ENCODE data around the gene MSL1. TPM values are rescaled to one million over a fixed set of nuclear protein-coding genes. Genes with fewer than 3 reads are reported as not detected.
A peak's percentile ranks its signal among the peaks of the same experiment; 100 is the strongest.

Gene MSL1
- total RNA-seq, 1 donor from 2014 or later, result 84.4 TPM

GRCh38 chr17:40157973-40158372 is 36.2 kb downstream of the MSL1 start:
- no peak for TF ChIP-seq CTCF (IDR thresholded peaks at IDR 0.05)
- H3K4me3 ChIP-seq, result no peak overlapping the region
- peaks cover 57% of the 10 kb centered on the region for H3K36me3 ChIP-seq
- H3K4me1 ChIP-seq, result peaks cover 11% of the 10 kb centered on the region
- DNase-seq (no peak), ATAC-seq (peak; percentile 46)
- intact Hi-C loops (cut with DNase I), result no loop called here
- H3K9me3 ChIP-seq, result no peaks in the 10 kb centered on the region
- peak overlapping the region; percentile 59 for H3K27ac ChIP-seq
- no peaks in the 10 kb centered on the region for H3K27me3 ChIP-seq

- peak; percentile 62 for ATAC-seq
- Histone ChIP-seq H3K36me3 (peaks cover 57% of the 10 kb centered on the region), H3K27ac (peak overlapping the region; percentile 59), H3K9me3 (no peaks in the 10 kb centered on the region), H3K4me1 (peaks cover 11% of the 10 kb centered on the region), H3K27me3 (no peaks in the 10 kb centered on the region), H3K4me3 (no peak overlapping the region)
- no peak for DNase-seq
- intact Hi-C loops (cut with DNase I), result no loop called here
- TF ChIP-seq CTCF (IDR thresholded peaks at IDR 0.05), result no peak
Measured at GRCh38 chr17:40158438-40159013, 36.8 kb downstream of the MSL1 start.

- ATAC-seq, result no peak
- Histone ChIP-seq H3K27ac (no peak overlapping the region), H3K27me3 (no peaks in the 10 kb centered on the region), H3K36me3 (peaks cover 57% of the 10 kb centered on the region), H3K9me3 (no peaks in the 10 kb centered on the region), H3K4me3 (no peak overlapping the region), H3K4me1 (peaks cover 11% of the 10 kb centered on the region)
- TF ChIP-seq CTCF (IDR thresholded peaks at IDR 0.05), result no peak
- intact Hi-C loops (cut with DNase I), result no loop called here
- peak; percentile 8 for DNase-seq
Measured at GRCh38 chr17:40159456-40159855, 37.7 kb downstream of the MSL1 start.

GRCh38 chr17:40167685-40168261 is 46.0 kb downstream of the MSL1 start:
- Histone ChIP-seq H3K9me3 (no peaks in the 10 kb centered on the region), H3K4me1 (no peaks in the 10 kb centered on the region), H3K36me3 (peaks cover 98% of the 10 kb centered on the region), H3K4me3 (no peak overlapping the region), H3K27me3 (no peaks in the 10 kb centered on the region), H3K27ac (no peak overlapping the region)
- intact Hi-C loops (cut with DNase I), result no loop called here
- no peak for TF ChIP-seq CTCF (IDR thresholded peaks at IDR 0.05)
- ATAC-seq, result no peak
- peak; percentile 40 for DNase-seq

GRCh38 chr17:40168262-40168832 is 46.6 kb downstream of the MSL1 start:
- intact Hi-C loops (cut with DNase I), result no loop called here
- Histone ChIP-seq H3K27ac (no peak overlapping the region), H3K4me1 (no peaks in the 10 kb centered on the region), H3K27me3 (no peaks in the 10 kb centered on the region), H3K9me3 (no peaks in the 10 kb centered on the region), H3K36me3 (peaks cover 92% of the 10 kb centered on the region), H3K4me3 (no peak overlapping the region)
- ATAC-seq (peak; percentile 94), DNase-seq (peak; percentile 50)
- TF ChIP-seq CTCF (IDR thresholded peaks at IDR 0.05), result peak; percentile 78
